Duodenal mucosa (tissue), 2 donors: ENCODE measurements around the gene HOXC10.

Experiments
- H3K27ac ChIP-seq: one replicate; pipeline ENCODE4 v1.7.0; 2013; ENCODE audit warnings: low read depth, low read length
- H3K27me3 ChIP-seq, 2 donors: one replicate each; pipeline ENCODE4 v1.7.0; 2013; ENCODE audit warnings: low read length in 2 of 2, control low read depth in 1 of 2; ENCODE audit not compliant: insufficient read depth in 2 of 2, control insufficient read depth in 1 of 2
- H3K36me3 ChIP-seq, 2 donors: one replicate each; pipeline ENCODE4 v1.7.0; 2013; ENCODE audit warnings: low read length in 2 of 2, control low read depth in 1 of 2; ENCODE audit not compliant: insufficient read depth in 2 of 2, control insufficient read depth in 1 of 2
- H3K4me1 ChIP-seq, 2 donors: one replicate each; pipeline ENCODE4 v1.7.0; 2013; ENCODE audit warnings: low read length in 2 of 2, control low read depth in 1 of 2; ENCODE audit not compliant: insufficient read depth in 2 of 2, control insufficient read depth in 1 of 2
- H3K4me3 ChIP-seq, 2 donors: one replicate each; pipeline ENCODE4 v1.7.0; 2013; ENCODE audit warnings: low read length in 2 of 2, low read depth in 1 of 2
- H3K9ac ChIP-seq, 2 donors: one replicate each; pipeline ENCODE4 v1.7.0; 2013; ENCODE audit warnings: low read length in 2 of 2, low read depth in 1 of 2
- H3K9me3 ChIP-seq, 2 donors: one replicate each; pipeline ENCODE4 v1.7.0; 2013; ENCODE audit warnings: low read length in 2 of 2, control low read depth in 1 of 2; ENCODE audit not compliant: control insufficient read depth in 1 of 2

Gene HOXC10

GRCh38 chr12:54033106-54033979, 48.4 kb downstream of the HOXC10 start:
- Histone ChIP-seq H3K9ac (peak overlapping the region in 1 of 2 donors; percentile 38), H3K9me3 (no peaks in the 10 kb centered on the region), H3K4me1 (peaks cover 6 to 14% of the 10 kb centered on the region in 2 donors), H3K27ac (no peak overlapping the region), H3K4me3 (peak overlapping the region; percentile 42 to 60), H3K36me3 (no peaks in the 10 kb centered on the region), H3K27me3 (peaks cover 70 to 91% of the 10 kb centered on the region in 2 donors)

- no peak overlapping the region for H3K9ac ChIP-seq
- H3K4me1 ChIP-seq, result peaks cover 0 to 7% of the 10 kb centered on the region in 2 donors
- H3K4me3 ChIP-seq, result no peak overlapping the region
- no peaks in the 10 kb centered on the region for H3K9me3 ChIP-seq
- no peak overlapping the region for H3K27ac ChIP-seq
- no peaks in the 10 kb centered on the region for H3K36me3 ChIP-seq
- H3K27me3 ChIP-seq, result peaks cover 76 to 92% of the 10 kb centered on the region in 2 donors
Observed at GRCh38 chr12:54033980-54034784, 49.2 kb downstream of the HOXC10 start.

GRCh38 chr12:54034785-54035310, 49.9 kb downstream of the HOXC10 start:
- Histone ChIP-seq H3K27ac (no peak overlapping the region), H3K36me3 (no peaks in the 10 kb centered on the region), H3K4me3 (no peak overlapping the region), H3K27me3 (peaks cover 78 to 93% of the 10 kb centered on the region in 2 donors), H3K9me3 (no peaks in the 10 kb centered on the region), H3K4me1 (peaks cover 0 to 7% of the 10 kb centered on the region in 2 donors), H3K9ac (no peak overlapping the region)

GRCh38 chr12:54035568-54036264, 50.8 kb downstream of the HOXC10 start:
- Histone ChIP-seq H3K27me3 (peaks cover 83 to 95% of the 10 kb centered on the region in 2 donors), H3K27ac (no peak overlapping the region), H3K9ac (no peak overlapping the region), H3K9me3 (no peaks in the 10 kb centered on the region), H3K4me1 (peaks cover 0 to 7% of the 10 kb centered on the region in 2 donors), H3K36me3 (no peaks in the 10 kb centered on the region), H3K4me3 (no peak overlapping the region)

- Histone ChIP-seq H3K4me3 (no peak overlapping the region), H3K27ac (no peak overlapping the region), H3K9ac (no peak overlapping the region), H3K27me3 (peaks cover 77 to 92% of the 10 kb centered on the region in 2 donors), H3K36me3 (no peaks in the 10 kb centered on the region), H3K9me3 (no peaks in the 10 kb centered on the region), H3K4me1 (peaks cover 0 to 7% of the 10 kb centered on the region in 2 donors)
Observed at GRCh38 chr12:54036620-54037359, 51.8 kb downstream of the HOXC10 start.

- H3K27me3 ChIP-seq, result peaks cover 77 to 90% of the 10 kb centered on the region in 2 donors
- no peaks in the 10 kb centered on the region for H3K9me3 ChIP-seq
- no peak overlapping the region for H3K27ac ChIP-seq
- H3K4me1 ChIP-seq, result peaks cover 0 to 7% of the 10 kb centered on the region in 2 donors
- no peaks in the 10 kb centered on the region for H3K36me3 ChIP-seq
- H3K4me3 ChIP-seq, result no peak overlapping the region
- H3K9ac ChIP-seq, result no peak overlapping the region
Observed at GRCh38 chr12:54037360-54038283, 52.7 kb downstream of the HOXC10 start.

- Histone ChIP-seq H3K9ac (no peak overlapping the region), H3K9me3 (no peaks in the 10 kb centered on the region), H3K27ac (no peak overlapping the region), H3K4me3 (no peak overlapping the region), H3K27me3 (peaks cover 79 to 90% of the 10 kb centered on the region in 2 donors), H3K36me3 (no peaks in the 10 kb centered on the region), H3K4me1 (peaks cover 0 to 2% of the 10 kb centered on the region in 2 donors)
Observed at GRCh38 chr12:54038284-54038870, 53.4 kb downstream of the HOXC10 start.

GRCh38 chr12:54038871-54039414, 54.0 kb downstream of the HOXC10 start:
- Histone ChIP-seq H3K4me1 (no peaks in the 10 kb centered on the region), H3K9ac (no peak overlapping the region), H3K27ac (no peak overlapping the region), H3K27me3 (peaks cover 81 to 92% of the 10 kb centered on the region in 2 donors), H3K36me3 (no peaks in the 10 kb centered on the region), H3K4me3 (no peak overlapping the region), H3K9me3 (no peaks in the 10 kb centered on the region)
